ENCODE measurements around the gene RNF115. TPM values are rescaled to one million over a fixed set of nuclear protein-coding genes. Genes with fewer than 3 reads are reported as not detected.
"Not testable (repeated sequence)": the region's sequence is repeated elsewhere in the genome, so short reads cannot be mapped to it uniquely, and the experiment has no call there.

Gene RNF115
- total RNA-seq, 1 experiment from 2014 or later, result 11.5 TPM

- no peak for DNase-seq
- Histone ChIP-seq H3K27me3 (ENCODE audit: control insufficient read depth, insufficient read depth, low read length) (no peaks in the 10 kb centered on the region), H3K4me3 (ENCODE audit: insufficient read depth, low read depth, low read length) (no peak overlapping the region), H3K36me3 (replicated peaks; ENCODE audit: control insufficient read depth, insufficient read depth, low read length) (no peaks in the 10 kb centered on the region; the same call in 1 of the 2 replicates)
Measured at GRCh38 chr1:145773423-145773822, 50.5 kb downstream of the RNF115 start.

- no peak for DNase-seq
- no peaks in the 10 kb centered on the region; the same call in 1 of the 2 replicates for H3K36me3 ChIP-seq (replicated peaks; ENCODE audit: control insufficient read depth, insufficient read depth, low read length)
- no peak overlapping the region for H3K4me3 ChIP-seq (ENCODE audit: insufficient read depth, low read depth, low read length)
- H3K27me3 ChIP-seq (ENCODE audit: control insufficient read depth, insufficient read depth, low read length), result no peaks in the 10 kb centered on the region
Measured at GRCh38 chr1:145771056-145771455, 52.8 kb downstream of the RNF115 start.

- H3K4me3 ChIP-seq (ENCODE audit: insufficient read depth, low read depth, low read length); DNase-seq; H3K36me3 ChIP-seq (replicated peaks; ENCODE audit: control insufficient read depth, insufficient read depth, low read length); H3K27me3 ChIP-seq (ENCODE audit: control insufficient read depth, insufficient read depth, low read length): not testable (repeated sequence)
Measured at GRCh38 chr1:145768004-145768403, 55.9 kb downstream of the RNF115 start.

GRCh38 chr1:145766926-145767325 is 57.0 kb downstream of the RNF115 start:
- H3K27me3 ChIP-seq (ENCODE audit: control insufficient read depth, insufficient read depth, low read length); H3K36me3 ChIP-seq (replicated peaks; ENCODE audit: control insufficient read depth, insufficient read depth, low read length); DNase-seq; H3K4me3 ChIP-seq (ENCODE audit: insufficient read depth, low read depth, low read length): not testable (repeated sequence)

DNA sequence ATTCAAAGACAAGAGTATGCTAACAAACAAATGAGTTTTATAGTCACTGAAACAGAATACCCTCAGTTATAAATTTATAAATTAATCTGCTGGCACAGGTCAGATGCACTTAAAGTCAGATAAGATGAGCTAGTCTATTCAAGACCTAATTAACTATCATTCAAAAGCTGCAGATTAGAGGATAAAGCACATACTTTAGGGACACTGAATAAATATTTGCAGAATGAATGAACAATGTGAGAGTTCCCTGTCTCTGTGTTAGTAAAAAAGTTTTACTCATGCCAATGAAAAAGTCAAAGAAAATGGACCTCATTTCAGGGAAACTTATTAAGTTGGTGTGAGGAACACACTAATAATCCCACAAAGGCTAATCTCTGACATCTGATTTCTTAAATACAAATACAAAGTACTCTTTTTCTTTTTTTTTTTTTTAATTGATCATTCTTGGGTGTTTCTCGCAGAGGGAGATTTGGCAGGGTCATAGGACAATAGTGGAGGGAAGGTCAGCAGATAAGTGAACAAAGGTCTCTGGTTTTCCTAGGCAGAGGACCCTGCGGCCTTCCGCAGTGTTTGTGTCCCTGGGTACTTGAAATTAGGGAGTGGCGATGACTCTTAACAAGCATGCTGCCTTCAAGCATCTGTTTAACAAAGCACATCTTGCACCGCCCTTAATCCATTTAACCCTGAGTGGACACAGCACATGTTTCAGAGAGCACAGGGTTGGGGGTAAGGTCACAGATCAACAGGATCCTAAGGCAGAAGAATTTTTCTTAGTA is 58.1 kb downstream of the RNF115 start:
- DNase-seq; H3K36me3 ChIP-seq (replicated peaks; ENCODE audit: control insufficient read depth, insufficient read depth, low read length); H3K27me3 ChIP-seq (ENCODE audit: control insufficient read depth, insufficient read depth, low read length); H3K4me3 ChIP-seq (ENCODE audit: insufficient read depth, low read depth, low read length): not testable (repeated sequence)

DNA sequence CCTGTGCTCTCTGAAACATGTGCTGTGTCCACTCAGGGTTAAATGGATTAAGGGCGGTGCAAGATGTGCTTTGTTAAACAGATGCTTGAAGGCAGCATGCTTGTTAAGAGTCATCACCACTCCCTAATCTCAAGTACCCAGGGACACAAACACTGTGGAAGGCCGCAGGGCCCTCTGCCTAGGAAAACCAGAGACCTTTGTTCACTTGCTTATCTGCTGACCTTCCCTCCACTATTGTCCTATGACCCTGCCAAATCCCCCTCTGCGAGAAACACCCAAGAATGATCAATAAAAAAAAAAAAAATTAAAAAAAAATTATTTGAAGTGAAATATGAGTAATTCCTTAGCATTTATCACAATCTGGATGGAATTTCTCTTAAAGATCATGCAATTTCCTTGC is 58.8 kb downstream of the RNF115 start:
- H3K4me3 ChIP-seq (ENCODE audit: insufficient read depth, low read depth, low read length); H3K27me3 ChIP-seq (ENCODE audit: control insufficient read depth, insufficient read depth, low read length); H3K36me3 ChIP-seq (replicated peaks; ENCODE audit: control insufficient read depth, insufficient read depth, low read length); DNase-seq: not testable (repeated sequence)

DNA sequence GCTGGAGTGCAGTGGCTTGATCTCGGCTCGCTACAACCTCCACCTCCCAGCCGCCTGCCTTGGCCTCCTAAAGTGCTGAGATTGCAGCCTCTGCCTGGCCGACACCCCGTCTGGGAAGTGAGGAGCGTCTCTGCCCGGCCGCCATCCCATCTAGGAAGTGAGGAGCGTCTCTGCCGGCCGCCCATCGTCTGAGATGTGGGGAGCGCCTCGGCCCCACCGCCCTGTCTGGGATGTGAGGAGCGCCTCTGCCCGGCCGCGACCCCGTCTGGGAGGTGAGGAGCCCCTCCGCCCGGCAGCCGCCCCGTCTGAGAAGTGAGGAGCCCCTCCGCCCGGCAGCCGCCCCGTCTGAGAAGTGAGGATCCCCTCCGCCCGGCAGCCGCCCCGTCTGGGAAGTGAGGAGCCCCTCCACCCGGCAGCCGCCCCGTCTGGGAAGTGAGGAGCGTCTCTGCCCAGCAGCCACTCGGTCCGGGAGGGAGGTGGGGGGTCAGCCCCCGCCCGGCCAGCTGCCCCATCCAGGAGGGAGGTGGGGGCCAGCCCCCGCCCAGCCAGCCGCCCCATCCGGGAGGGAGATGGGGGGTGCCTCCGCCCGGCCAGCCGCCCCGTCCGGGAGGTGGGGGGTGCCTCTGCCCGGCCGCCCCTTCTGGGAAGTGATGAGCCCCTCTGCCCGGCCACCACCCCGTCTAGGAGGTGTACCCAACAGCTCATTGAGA is 59.5 kb downstream of the RNF115 start:
- not testable (repeated sequence) for DNase-seq; H3K36me3 ChIP-seq (replicated peaks; ENCODE audit: control insufficient read depth, insufficient read depth, low read length)

GRCh38 chr1:145762001-145762400 is 61.9 kb downstream of the RNF115 start:
- DNase-seq; H3K27me3 ChIP-seq (ENCODE audit: control insufficient read depth, insufficient read depth, low read length); H3K4me3 ChIP-seq (ENCODE audit: insufficient read depth, low read depth, low read length); H3K36me3 ChIP-seq (replicated peaks; ENCODE audit: control insufficient read depth, insufficient read depth, low read length): not testable (repeated sequence)

More for the DNA sequence above, 59.5 kb downstream of the RNF115 start:
- not testable (repeated sequence) for H3K4me3 ChIP-seq (ENCODE audit: insufficient read depth, low read depth, low read length); H3K27me3 ChIP-seq (ENCODE audit: control insufficient read depth, insufficient read depth, low read length)

- not testable (repeated sequence) for H3K4me3 ChIP-seq (ENCODE audit: insufficient read depth, low read depth, low read length); DNase-seq; H3K36me3 ChIP-seq (replicated peaks; ENCODE audit: control insufficient read depth, insufficient read depth, low read length); H3K27me3 ChIP-seq (ENCODE audit: control insufficient read depth, insufficient read depth, low read length)
Measured at GRCh38 chr1:145761498-145761897, 62.4 kb downstream of the RNF115 start.

- not testable (repeated sequence) for H3K27me3 ChIP-seq (ENCODE audit: control insufficient read depth, insufficient read depth, low read length); DNase-seq; H3K36me3 ChIP-seq (replicated peaks; ENCODE audit: control insufficient read depth, insufficient read depth, low read length); H3K4me3 ChIP-seq (ENCODE audit: insufficient read depth, low read depth, low read length)
Measured at GRCh38 chr1:145760395-145760949, 63.4 kb downstream of the RNF115 start.

GRCh38 chr1:145759721-145760120 is 64.2 kb downstream of the RNF115 start:
- Histone ChIP-seq H3K4me3 (ENCODE audit: insufficient read depth, low read depth, low read length) (no peak overlapping the region), H3K36me3 (replicated peaks; ENCODE audit: control insufficient read depth, insufficient read depth, low read length) (no peaks in the 10 kb centered on the region), H3K27me3 (ENCODE audit: control insufficient read depth, insufficient read depth, low read length) (no peaks in the 10 kb centered on the region)
- no peak for DNase-seq

GRCh38 chr1:145758575-145758974 is 65.3 kb downstream of the RNF115 start:
- Histone ChIP-seq H3K36me3 (replicated peaks; ENCODE audit: control insufficient read depth, insufficient read depth, low read length) (no peaks in the 10 kb centered on the region), H3K4me3 (ENCODE audit: insufficient read depth, low read depth, low read length) (no peak overlapping the region), H3K27me3 (ENCODE audit: control insufficient read depth, insufficient read depth, low read length) (no peaks in the 10 kb centered on the region)
- DNase-seq, result no peak

DNA sequence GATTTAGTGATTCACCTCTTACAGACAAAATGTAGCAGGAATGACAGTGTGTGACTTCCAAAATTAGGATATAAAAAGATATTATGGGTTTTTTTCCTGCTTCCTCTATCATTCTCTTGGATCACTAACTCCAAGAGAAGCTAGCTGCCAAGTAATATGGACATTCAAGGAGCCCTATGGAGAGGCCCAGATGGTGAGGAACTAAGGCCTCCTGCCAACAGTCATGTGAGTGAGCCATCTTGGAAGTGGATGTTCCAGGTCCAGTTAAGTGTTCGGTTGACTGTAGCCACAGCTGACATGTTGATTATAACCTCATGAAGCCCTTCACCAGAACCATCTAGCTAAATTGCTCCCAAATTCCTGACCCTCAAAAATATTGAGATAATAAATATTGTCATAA is 65.8 kb downstream of the RNF115 start:
- Histone ChIP-seq H3K4me3 (ENCODE audit: insufficient read depth, low read depth, low read length) (no peak overlapping the region), H3K27me3 (ENCODE audit: control insufficient read depth, insufficient read depth, low read length) (no peaks in the 10 kb centered on the region), H3K36me3 (replicated peaks; ENCODE audit: control insufficient read depth, insufficient read depth, low read length) (no peaks in the 10 kb centered on the region)
- no peak for DNase-seq

GRCh38 chr1:145757420-145757819 is 66.5 kb downstream of the RNF115 start:
- Histone ChIP-seq H3K27me3 (ENCODE audit: control insufficient read depth, insufficient read depth, low read length) (no peaks in the 10 kb centered on the region), H3K4me3 (ENCODE audit: insufficient read depth, low read depth, low read length) (no peak overlapping the region), H3K36me3 (replicated peaks; ENCODE audit: control insufficient read depth, insufficient read depth, low read length) (no peaks in the 10 kb centered on the region)
- no peak for DNase-seq

DNA sequence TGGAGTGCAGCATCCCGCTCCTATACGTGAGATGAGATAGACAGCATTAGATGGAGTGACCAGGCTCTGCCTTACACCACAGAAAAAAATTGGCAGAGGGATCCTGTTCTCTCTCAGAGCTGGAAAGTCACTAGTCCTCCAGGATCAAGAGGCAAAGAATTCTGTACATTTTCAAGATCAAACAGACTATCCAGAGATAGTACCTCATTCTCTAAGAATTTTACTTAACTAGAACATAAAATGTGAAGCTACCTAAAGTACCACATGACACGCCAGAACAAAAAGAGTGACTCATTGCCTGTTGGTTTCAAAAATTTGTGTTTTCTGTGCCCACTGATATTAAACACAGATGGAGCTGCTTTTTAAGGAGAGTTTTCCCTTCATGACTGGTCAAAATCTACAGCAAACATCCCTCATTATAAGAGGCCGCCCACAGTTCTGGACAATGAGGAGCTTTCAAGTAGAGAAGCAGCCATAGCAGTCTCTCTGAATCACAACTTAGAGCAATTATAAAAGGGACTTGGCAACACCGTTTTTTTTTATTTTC is 72.3 kb downstream of the RNF115 start:
- no peaks in the 10 kb centered on the region for H3K27me3 ChIP-seq (ENCODE audit: control insufficient read depth, insufficient read depth, low read length)
- H3K4me3 ChIP-seq (ENCODE audit: insufficient read depth, low read depth, low read length), result no peak overlapping the region
- DNase-seq, result no peak
- H3K36me3 ChIP-seq (replicated peaks; ENCODE audit: control insufficient read depth, insufficient read depth, low read length), result peaks cover 7% of the 10 kb centered on the region
